Measurements from ENCODE around the gene TSC2.

GRCh38 chr16:2008631-2009163 is 39.1 kb upstream of the TSC2 start:
- TF ChIP-seq POLR2A (IDR thresholded peaks at IDR 0.05; ENCODE audit: low read depth, low read length), result no peak
- TF ChIP-seq POLR2AphosphoS5 (IDR thresholded peaks at IDR 0.05; ENCODE audit: low read depth, low read length), result no peak

Data from GM12892 (cell line).